PC-3 (cell line): ENCODE measurements around the gene TEKTIP1.

Source experiments
- EZH2 ChIP-seq: fragments of 300-600 bp; sonication (generic); IDR thresholded peaks from one replicate; pipeline ENCODE4 v1.6.1; 2017; ENCODE audit warnings: antibody characterized with exemption, mild to moderate bottlenecking, low read length; ENCODE audit not compliant: unreplicated experiment
- TF ChIP-seq, protein P1 (sequence below): fragments of 300-600 bp; sonication (generic); conservative IDR thresholded peaks from 2 replicates; pipeline ENCODE4 v1.5.1; 2017; ENCODE audit warnings: antibody characterized with exemption, low read depth, mild to moderate bottlenecking, low read length

DNA sequence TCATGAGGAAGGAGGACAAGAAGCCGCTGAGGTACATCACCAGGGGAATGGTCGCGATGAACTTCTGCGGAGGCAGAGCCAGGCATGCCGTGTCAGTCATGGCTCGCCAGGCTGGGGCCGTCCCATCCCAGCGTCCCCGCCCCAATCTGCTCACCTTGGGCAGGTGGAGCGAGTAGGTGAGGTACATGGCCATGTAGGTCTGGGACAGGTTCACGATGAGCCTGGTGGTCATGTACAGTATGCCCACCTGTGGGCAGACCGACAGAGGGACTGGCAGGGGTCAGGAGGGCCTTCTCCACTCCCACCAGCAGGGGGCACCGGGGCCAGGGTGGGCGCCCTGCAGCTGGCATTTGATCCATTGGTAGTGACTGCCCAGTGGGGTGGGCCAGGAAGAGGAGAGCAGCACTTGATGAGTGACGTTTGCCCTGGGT lies 8.3 kb downstream of the TEKTIP1 start:
- TF ChIP-seq, protein P1, sequence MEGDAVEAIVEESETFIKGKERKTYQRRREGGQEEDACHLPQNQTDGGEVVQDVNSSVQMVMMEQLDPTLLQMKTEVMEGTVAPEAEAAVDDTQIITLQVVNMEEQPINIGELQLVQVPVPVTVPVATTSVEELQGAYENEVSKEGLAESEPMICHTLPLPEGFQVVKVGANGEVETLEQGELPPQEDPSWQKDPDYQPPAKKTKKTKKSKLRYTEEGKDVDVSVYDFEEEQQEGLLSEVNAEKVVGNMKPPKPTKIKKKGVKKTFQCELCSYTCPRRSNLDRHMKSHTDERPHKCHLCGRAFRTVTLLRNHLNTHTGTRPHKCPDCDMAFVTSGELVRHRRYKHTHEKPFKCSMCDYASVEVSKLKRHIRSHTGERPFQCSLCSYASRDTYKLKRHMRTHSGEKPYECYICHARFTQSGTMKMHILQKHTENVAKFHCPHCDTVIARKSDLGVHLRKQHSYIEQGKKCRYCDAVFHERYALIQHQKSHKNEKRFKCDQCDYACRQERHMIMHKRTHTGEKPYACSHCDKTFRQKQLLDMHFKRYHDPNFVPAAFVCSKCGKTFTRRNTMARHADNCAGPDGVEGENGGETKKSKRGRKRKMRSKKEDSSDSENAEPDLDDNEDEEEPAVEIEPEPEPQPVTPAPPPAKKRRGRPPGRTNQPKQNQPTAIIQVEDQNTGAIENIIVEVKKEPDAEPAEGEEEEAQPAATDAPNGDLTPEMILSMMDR = peak; percentile 60
- no peak for TF ChIP-seq EZH2
